Activated CD8-positive, alpha-beta memory T cell treated with anti-CD3 and anti-CD28 coated beads, Interleukin-2, amount 10 ng/mL, durations not matched to agents 7 days and 5 days (primary cell): ENCODE results near the gene MCUB. TPM values are rescaled to one million over a fixed set of nuclear protein-coding genes. Genes with fewer than 3 reads are reported as not detected.
A peak's percentile ranks its signal among the peaks of the same experiment; 100 is the strongest.
"Not testable (repeated sequence)": the region's sequence is repeated elsewhere in the genome, so short reads cannot be mapped to it uniquely, and the experiment has no call there.

Source experiments
- ATAC-seq: fragments of 150-1000 bp; cut with Tn5 transposase; one replicate; pipeline ENCODE4 v1.10.0; 2021; ENCODE audit warnings: moderate library complexity
- CTCF ChIA-PET: fragments of 350-600 bp; sonication (Branson Sonifier 250); formaldehyde crosslinking; loops from one replicate; lab custom pipeline; 2021; ENCODE audit warnings: antibody characterized with exemption; lab: Charles Lee
- DNase-seq: peaks from one replicate; pipeline ENCODE4 v3.0.0-alpha.2; 2020
- H3K27ac Mint-ChIP-seq: one replicate; pipeline ENCODE4 v1.8.0; 2021; ENCODE audit warnings: mild to moderate bottlenecking, mixed read lengths
- H3K27me3 Mint-ChIP-seq: one replicate; pipeline ENCODE4 v1.8.0; 2021; ENCODE audit warnings: mixed read lengths
- H3K36me3 Mint-ChIP-seq: one replicate; pipeline ENCODE4 v1.8.0; 2021; ENCODE audit warnings: mild to moderate bottlenecking, mixed read lengths
- H3K4me1 Mint-ChIP-seq: one replicate; pipeline ENCODE4 v1.8.0; 2021; ENCODE audit warnings: mixed read lengths
- H3K4me3 Mint-ChIP-seq: one replicate; pipeline ENCODE4 v1.8.0; 2021; ENCODE audit warnings: mild to moderate bottlenecking, moderate library complexity, mixed read lengths
- H3K9me3 Mint-ChIP-seq: one replicate; pipeline ENCODE4 v1.8.0; 2022; ENCODE audit warnings: low read depth, mixed read lengths
- total RNA-seq, 2 experiments: library from RNA; stranded (reverse); gene quantifications; one replicate each; pipeline ENCODE4 v1.2.3, GENCODE V29; 2021

The MCUB gene
- total RNA-seq, 2 experiments from 2014 or later, result 51.2 to 65.5 TPM

- ATAC-seq, result peak; percentile 35
- Mint-ChIP-seq H3K27me3 (no peaks in the 10 kb centered on the region), H3K9me3 (no peaks in the 10 kb centered on the region), H3K4me3 (peak overlapping the region; percentile 93), H3K36me3 (peaks cover 24% of the 10 kb centered on the region), H3K27ac (peak overlapping the region; percentile 93), H3K4me1 (peaks cover 41% of the 10 kb centered on the region)
- no peak for DNase-seq
- CTCF ChIA-PET, result interaction anchor here (0.9 to 5.3 kb wide), 6 partner anchors 12 to 255 kb away, joined by 3 to 30 read pairs (median 6); partner anchors contain the start of gene SEC24B
Measured at GRCh38 chr4:109559625-109559982, 442 bp upstream of the MCUB start.

DNA sequence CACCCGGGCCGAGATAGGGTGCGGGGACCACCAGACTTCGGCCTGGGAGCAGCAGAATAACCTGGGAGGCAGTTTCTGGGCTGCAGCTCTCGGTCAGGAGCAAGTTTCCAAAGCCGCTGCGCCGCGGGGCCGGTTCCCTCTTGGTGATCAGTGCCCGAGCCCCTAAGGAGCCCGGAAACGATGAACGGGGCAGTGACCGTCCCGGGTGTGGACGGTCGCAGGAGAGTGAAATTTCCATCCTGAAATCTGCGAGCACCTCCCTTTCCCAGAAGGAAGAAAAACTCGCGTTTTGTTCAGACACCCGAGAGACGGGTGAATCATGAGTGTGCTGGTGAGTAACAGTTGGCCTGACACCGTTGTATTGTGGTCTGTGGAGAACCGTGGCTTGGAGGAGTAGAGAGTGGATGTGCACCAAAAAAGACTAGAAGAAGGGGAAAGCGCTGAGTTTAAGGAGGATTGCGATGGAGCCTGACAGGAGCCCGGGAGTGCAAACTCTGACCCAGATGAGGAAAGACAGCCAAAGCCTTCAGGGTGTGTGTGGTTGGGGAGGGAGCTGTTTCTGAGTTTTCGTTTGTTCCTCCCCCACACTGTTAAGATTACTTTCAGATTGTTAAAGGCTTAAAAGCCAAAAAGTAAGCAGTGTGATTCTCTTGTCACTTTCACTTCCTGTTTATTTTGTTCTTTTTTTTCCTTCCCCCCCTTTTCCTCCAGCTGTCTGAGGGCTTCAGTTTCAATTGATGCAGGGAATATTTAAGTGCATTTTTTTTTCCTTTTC is 828 bp downstream of the MCUB start:
- DNase-seq (peak; percentile 79), ATAC-seq (peak; percentile 46)
- H3K27me3 Mint-ChIP-seq, result no peaks in the 10 kb centered on the region
- CTCF ChIA-PET, result interaction anchor here (0.8 to 5.3 kb wide), 5 partner anchors 13 to 254 kb away, joined by 3 to 30 read pairs (median 7); partner anchors contain the start of gene SEC24B
- peak overlapping the region; percentile 93 for H3K4me3 Mint-ChIP-seq
- no peaks in the 10 kb centered on the region for H3K9me3 Mint-ChIP-seq
- peaks cover 24% of the 10 kb centered on the region for H3K36me3 Mint-ChIP-seq
- H3K4me1 Mint-ChIP-seq, result peaks cover 43% of the 10 kb centered on the region
- peak overlapping the region; percentile 96 for H3K27ac Mint-ChIP-seq

- Mint-ChIP-seq H3K36me3 (peaks cover 28% of the 10 kb centered on the region), H3K27me3 (no peaks in the 10 kb centered on the region), H3K4me3 (no peak overlapping the region), H3K9me3 (no peaks in the 10 kb centered on the region), H3K27ac (no peak overlapping the region), H3K4me1 (peaks cover 43% of the 10 kb centered on the region)
- CTCF ChIA-PET, result interaction anchor here (1.1 to 5.3 kb wide), 3 partner anchors 9 to 130 kb away, joined by 3 to 30 read pairs (median 3); partner anchors contain the start of gene SEC24B
- no peak for ATAC-seq
- no peak for DNase-seq
Measured at GRCh38 chr4:109562457-109563239, 2.6 kb downstream of the MCUB start.

DNA sequence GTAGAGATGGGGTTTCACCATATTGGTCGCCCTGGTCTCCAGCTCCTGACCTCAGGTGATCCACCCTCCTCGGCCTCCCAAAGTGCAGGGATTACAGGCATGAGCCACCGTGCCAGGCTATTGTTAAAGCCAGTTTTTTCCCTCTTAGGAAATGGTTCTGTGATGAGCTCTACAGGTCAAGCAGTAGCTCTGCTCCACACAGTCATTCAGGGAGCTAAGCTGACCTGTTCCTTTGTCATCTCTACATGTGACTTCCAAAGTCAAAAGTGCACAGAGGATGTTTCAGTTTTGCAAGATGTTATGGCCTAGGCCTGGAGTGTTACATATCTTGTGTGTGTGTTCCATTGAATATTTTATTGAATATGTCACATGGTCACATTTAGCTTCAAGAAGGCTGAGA is 11.4 kb downstream of the MCUB start:
- peaks cover 3% of the 10 kb centered on the region for H3K9me3 Mint-ChIP-seq
- no peak overlapping the region for H3K4me3 Mint-ChIP-seq
- CTCF ChIA-PET, result interaction anchor here (0.7 to 1.1 kb wide), 2 partner anchors 9 to 139 kb away, joined by 3 read pairs; no protein-coding TSS in a partner anchor
- peaks cover 26% of the 10 kb centered on the region for H3K4me1 Mint-ChIP-seq
- H3K36me3 Mint-ChIP-seq, result peaks cover 33% of the 10 kb centered on the region
- DNase-seq (no peak), ATAC-seq (no peak)
- no peak overlapping the region for H3K27ac Mint-ChIP-seq
- no peaks in the 10 kb centered on the region for H3K27me3 Mint-ChIP-seq

- no peaks in the 10 kb centered on the region for H3K27me3 Mint-ChIP-seq
- peaks cover 31% of the 10 kb centered on the region for H3K36me3 Mint-ChIP-seq
- CTCF ChIA-PET, result interaction anchor here (0.7 to 1.1 kb wide), 2 partner anchors 10 to 139 kb away, joined by 3 read pairs; partner anchors contain the start of gene SEC24B
- no peak for ATAC-seq
- H3K27ac Mint-ChIP-seq, result no peak overlapping the region
- peaks cover 27% of the 10 kb centered on the region for H3K4me1 Mint-ChIP-seq
- DNase-seq, result no peak
- H3K9me3 Mint-ChIP-seq, result peaks cover 3% of the 10 kb centered on the region
- no peak overlapping the region for H3K4me3 Mint-ChIP-seq
Measured at GRCh38 chr4:109572154-109572553, 12.1 kb downstream of the MCUB start.

DNA sequence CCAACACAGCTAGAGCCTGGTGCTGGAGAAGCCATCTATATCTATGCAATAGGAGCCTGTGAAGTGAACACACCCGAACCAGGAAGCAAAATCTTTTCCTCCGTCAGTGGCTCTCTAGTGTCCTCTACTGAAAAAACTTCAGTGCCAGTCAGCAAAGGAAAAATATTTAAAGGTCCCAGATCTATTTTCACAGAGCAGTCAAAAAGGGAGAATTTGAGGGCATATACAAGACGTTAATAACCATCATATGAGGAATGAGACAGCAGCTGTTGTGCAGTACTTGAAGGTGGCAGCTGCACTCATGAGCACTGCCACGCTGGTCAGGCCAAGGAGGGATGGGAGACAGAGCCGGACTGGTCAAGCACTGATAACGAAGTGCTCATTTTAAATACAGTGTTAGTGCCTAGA is 14.4 kb downstream of the MCUB start:
- Mint-ChIP-seq H3K9me3 (peaks cover 3% of the 10 kb centered on the region), H3K27ac (no peak overlapping the region), H3K4me1 (peaks cover 29% of the 10 kb centered on the region), H3K27me3 (no peaks in the 10 kb centered on the region), H3K36me3 (peaks cover 31% of the 10 kb centered on the region), H3K4me3 (no peak overlapping the region)
- CTCF ChIA-PET, result interaction anchor here (0.7 to 2.1 kb wide), 7 partner anchors 13 to 142 kb away, joined by 3 to 4 read pairs (median 3); partner anchors contain the start of genes CASP6 and SEC24B
- ATAC-seq, result no peak
- DNase-seq, result no peak

- Mint-ChIP-seq H3K27ac (no peak overlapping the region), H3K4me1 (peaks cover 29% of the 10 kb centered on the region), H3K4me3 (no peak overlapping the region), H3K9me3 (peaks cover 3% of the 10 kb centered on the region), H3K27me3 (no peaks in the 10 kb centered on the region), H3K36me3 (peaks cover 32% of the 10 kb centered on the region)
- ATAC-seq (peak; percentile 73), DNase-seq (peak; percentile 40)
- CTCF ChIA-PET, result interaction anchor here (0.7 to 2.1 kb wide), 7 partner anchors 14 to 142 kb away, joined by 3 to 4 read pairs (median 3); partner anchors contain the start of genes CASP6 and SEC24B
Measured at GRCh38 chr4:109574931-109575804, 15.1 kb downstream of the MCUB start.

DNA sequence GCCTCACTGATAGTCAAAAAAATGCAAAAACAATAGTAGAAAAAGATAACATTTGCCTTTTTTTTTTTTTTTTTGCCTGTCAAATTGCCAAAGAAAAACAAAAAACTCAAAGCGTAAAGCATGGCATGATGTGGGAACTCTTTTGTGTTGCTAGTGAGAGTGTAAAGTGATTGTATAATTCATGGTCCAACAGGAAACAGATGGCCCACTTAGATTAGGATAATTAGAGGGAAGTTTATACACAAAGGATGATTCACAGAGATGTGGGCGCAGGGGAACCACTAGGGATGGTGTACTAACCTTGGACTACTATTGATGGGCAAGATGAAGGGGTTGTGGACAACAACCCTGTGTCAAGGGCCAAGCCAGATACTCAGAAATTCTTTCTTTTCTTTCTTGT is 16.4 kb downstream of the MCUB start:
- Mint-ChIP-seq H3K9me3 (no peaks in the 10 kb centered on the region), H3K27ac (no peak overlapping the region), H3K36me3 (peaks cover 35% of the 10 kb centered on the region), H3K4me3 (no peak overlapping the region), H3K27me3 (no peaks in the 10 kb centered on the region), H3K4me1 (peaks cover 29% of the 10 kb centered on the region)
- CTCF ChIA-PET, result no interaction called here
- ATAC-seq, result no peak
- no peak for DNase-seq

- ATAC-seq, result no peak
Measured at GRCh38 chr4:109578846-109579245, 18.8 kb downstream of the MCUB start.

GRCh38 chr4:109579997-109580396 is 20.0 kb downstream of the MCUB start:
- H3K27ac Mint-ChIP-seq, DNase-seq, H3K27me3 Mint-ChIP-seq, H3K4me3 Mint-ChIP-seq, H3K9me3 Mint-ChIP-seq, CTCF ChIA-PET, ATAC-seq: not testable (repeated sequence)
- Mint-ChIP-seq H3K36me3 (peaks cover 46% of the 10 kb centered on the region), H3K4me1 (peaks cover 23% of the 10 kb centered on the region)

More at GRCh38 chr4:109578846-109579245, 18.8 kb downstream of the MCUB start:
- Mint-ChIP-seq H3K9me3 (no peaks in the 10 kb centered on the region), H3K27me3 (no peaks in the 10 kb centered on the region), H3K36me3 (peaks cover 39% of the 10 kb centered on the region), H3K4me1 (peaks cover 26% of the 10 kb centered on the region), H3K27ac (no peak overlapping the region), H3K4me3 (no peak overlapping the region)
- no peak for DNase-seq
- CTCF ChIA-PET, result no interaction called here

DNA sequence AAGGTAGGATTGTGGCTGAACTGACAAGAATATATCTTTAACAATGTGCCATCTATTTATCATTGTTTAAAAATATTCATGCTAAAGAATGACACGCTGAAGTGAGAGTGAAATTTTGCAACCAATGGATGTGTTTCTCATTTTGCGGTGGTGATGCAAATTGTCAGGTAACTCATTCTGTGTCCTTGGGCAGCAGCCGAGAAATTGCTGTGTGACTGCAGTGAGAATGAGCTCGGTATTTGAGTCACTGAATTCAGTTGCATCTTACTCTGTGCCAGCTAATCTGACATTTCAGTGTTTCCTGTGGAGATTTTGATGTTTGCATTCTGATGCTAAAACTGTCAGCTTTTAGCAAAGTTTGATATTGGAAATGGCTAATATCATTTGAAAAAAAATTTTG is 28.1 kb downstream of the MCUB start:
- Mint-ChIP-seq H3K27ac (peak overlapping the region; percentile 54), H3K4me3 (no peak overlapping the region), H3K36me3 (peaks cover 33% of the 10 kb centered on the region), H3K4me1 (peaks cover 39% of the 10 kb centered on the region), H3K9me3 (peaks cover 3% of the 10 kb centered on the region), H3K27me3 (no peaks in the 10 kb centered on the region)
- DNase-seq (peak; percentile 73), ATAC-seq (peak; percentile 97)
- CTCF ChIA-PET, result interaction anchor here (1.1 to 1.5 kb wide), 2 partner anchors 11 to 155 kb away, joined by 3 read pairs; no protein-coding TSS in a partner anchor

- H3K36me3 Mint-ChIP-seq, result peaks cover 30% of the 10 kb centered on the region
- ATAC-seq, result no peak
- CTCF ChIA-PET, result interaction anchor here (1.1 to 1.5 kb wide), 3 partner anchors 10 to 156 kb away, joined by 3 read pairs; no protein-coding TSS in a partner anchor
Measured at GRCh38 chr4:109589119-109589518, 29.1 kb downstream of the MCUB start.

More at GRCh38 chr4:109589119-109589518, 29.1 kb downstream of the MCUB start:
- DNase-seq, result no peak
- Mint-ChIP-seq H3K9me3 (peaks cover 3% of the 10 kb centered on the region), H3K27me3 (no peaks in the 10 kb centered on the region), H3K4me3 (no peak overlapping the region), H3K27ac (no peak overlapping the region), H3K4me1 (peaks cover 39% of the 10 kb centered on the region)
